ENCODE results near the gene CHD2. TPM values are rescaled to one million over a fixed set of nuclear protein-coding genes. Genes with fewer than 3 reads are reported as not detected.

Gene CHD2
- total and polyA plus RNA-seq, 2 donors (not counting 3 experiments of a cell fraction or from before 2014, with no cell fraction given): 53.8 to 97.9 TPM

GRCh38 chr15:92968926-92969651 lies 69.0 kb downstream of the CHD2 start:
- no peaks in the 10 kb centered on the region for H3K27me3 ChIP-seq (ENCODE audit: control insufficient read depth in 2 of 2, insufficient read depth in 2 of 2, low read length in 2 of 2)
- POLR2A ChIA-PET: no interaction called here
- H3K79me2 ChIP-seq (ENCODE audit: control insufficient read depth, insufficient read depth, low read length): peaks cover 42% of the 10 kb centered on the region
- no peaks in the 10 kb centered on the region for H4K20me1 ChIP-seq (replicated peaks; ENCODE audit: control insufficient read depth, extremely low read depth, insufficient read depth, low read length)
- no peaks in the 10 kb centered on the region for H3K9me1 ChIP-seq (replicated peaks; ENCODE audit: control insufficient read depth, extremely low read depth, insufficient read depth, low read length)
- dilution Hi-C loops (cut with MboI; ENCODE audit: extremely low pct_ligation_motif_present, low sequenced_read_pairs) (no loop called here), intact Hi-C loops (cut with micrococcal nuclease) (no loop called here)
- no peak overlapping the region for H3K4me3 ChIP-seq (replicated peaks in 1 of 3; ENCODE audit: insufficient read depth in 1 of 3, low read depth in 1 of 3, low read length in 3 of 3)
- DNase-seq (ENCODE audit: low read depth, low spot score) (peak; percentile 14), FAIRE-seq (no peak)
- no TSS peak for BruUV-seq (replicated peaks)
- CTCF ChIA-PET: no interaction called here
- no peaks in the 10 kb centered on the region for H3K4me1 ChIP-seq (ENCODE audit: control insufficient read depth, extremely low read depth, insufficient read depth, low read length)
- no peaks in the 10 kb centered on the region for H3K9me3 ChIP-seq (replicated peaks; ENCODE audit: control insufficient read depth, insufficient read depth, low read length)
- peaks cover 11 to 24% of the 10 kb centered on the region in 2 experiments for H3K36me3 ChIP-seq (ENCODE audit: control insufficient read depth in 2 of 2, extremely low read depth in 1 of 2, insufficient read depth in 2 of 2, low read length in 2 of 2)
- no peak overlapping the region for H3K4me2 ChIP-seq (ENCODE audit: insufficient read depth, low read length)
- no peak overlapping the region for H3K27ac ChIP-seq (ENCODE audit: insufficient read depth, low read depth, low read length)
- no peak overlapping the region for H2AFZ ChIP-seq (ENCODE audit: low read depth, low read length)
- TF ChIP-seq JUN (IDR thresholded peaks at IDR 0.05; ENCODE audit: borderline replicate concordance, insufficient read depth, insufficient read length, low read depth) (no peak), MAX (IDR thresholded peaks at IDR 0.05; ENCODE audit: insufficient read depth, insufficient read length) (no peak), FOS (IDR thresholded peaks at IDR 0.05; ENCODE audit: borderline replicate concordance, insufficient read depth, low read length) (no peak), MYC (IDR thresholded peaks at IDR 0.05; ENCODE audit: low read depth, low read length) (no peak), EZH2 (IDR thresholded peaks at IDR 0.05; ENCODE audit: borderline replicate concordance, low read depth, low read length, severe bottlenecking) (no peak), POLR2AphosphoS5 (IDR thresholded peaks at IDR 0.05; ENCODE audit: insufficient read depth, low read depth, low read length) (no peak), POLR2A (IDR thresholded peaks at IDR 0.05; ENCODE audit: low read depth, low read length) (no peak), CTCF (IDR thresholded peaks at IDR 0.05; ENCODE audit: extremely low read depth in 1 of 2, insufficient read depth in 1 of 2, low read depth in 1 of 2, low read length in 2 of 2) (no peak)
- no peak overlapping the region for H3K9ac ChIP-seq (replicated peaks; ENCODE audit: extremely low read depth, insufficient read depth, low read length)
